Esophagus squamous epithelium (tissue), 5 donors: Measurements from ENCODE around the gene RSPO4. TPM values are rescaled to one million over a fixed set of nuclear protein-coding genes. Genes with fewer than 3 reads are reported as not detected.

Experiments used
- DNase-seq: peaks from one replicate; lab custom pipeline; 2025; lab: John Stamatoyannopoulos, UW
- H3K27ac ChIP-seq, 4 donors: fragments of 200-600 bp; sonication (generic); one replicate each; pipeline ENCODE4 v1.5.1; 2016 to 2019; ENCODE audit warnings: mild to moderate bottlenecking in 1 of 4
- H3K27me3 ChIP-seq, 4 donors: fragments of 200-600 bp; sonication (generic); 1 replicate in 3 of 4; 2 replicates in 1 of 4; pipeline versions ENCODE4 v1.5.1 to v1.6.0; 2017 to 2021; ENCODE audit warnings: antibody characterized with exemption in 1 of 4
- H3K36me3 ChIP-seq, 3 donors: fragments of 200-600 bp; sonication (generic); one replicate each; pipeline ENCODE4 v1.5.1; 2016 to 2019
- H3K4me1 ChIP-seq, 3 donors: fragments of 200-600 bp; sonication (generic); one replicate each; pipeline ENCODE4 v1.5.1; 2017 to 2019
- H3K4me3 ChIP-seq, 4 donors: fragments of 200-600 bp; sonication (generic); 1 replicate in 3 of 4; 2 replicates in 1 of 4; pipeline ENCODE4 v1.5.1; 2016 to 2019; ENCODE audit warnings: mild to moderate bottlenecking in 2 of 4, moderate library complexity in 1 of 4
- H3K9me3 ChIP-seq, 3 donors: fragments of 200-600 bp; sonication (generic); one replicate each; pipeline ENCODE4 v1.5.1; 2016 to 2019
- CTCF ChIP-seq, 6 experiments: fragments of 450-650 bp in 4 of 6; fragments of 200-600 bp in 2 of 6; sonication (generic) in 2 of 6; IDR thresholded peaks; one replicate each; pipeline ENCODE4 v1.5.1; 2016 to 2019; ENCODE audit warnings: antibody characterized with exemption in 6 of 6, mild to moderate bottlenecking in 4 of 6, moderate library complexity in 4 of 6
- POLR2A ChIP-seq, 4 donors: fragments of 450-650 bp; IDR thresholded peaks; one replicate each; pipeline ENCODE4 v1.6.1; 2017; ENCODE audit warnings: antibody characterized with exemption in 4 of 4, mild to moderate bottlenecking in 4 of 4, moderate library complexity in 3 of 4
- WGBS, 2 donors: methylation state at CpG; one replicate each; pipeline ENCODE4 v1.1.5; 2018; 5-methylcytosine and 5-hydroxymethylcytosine counted together
- intact Hi-C: fragments of 100-400 bp; cut with DNase I; formaldehyde crosslinking; loops from one replicate; pipeline ENCODE4 v1.15.0; 2022
- total RNA-seq, 4 donors: library from RNA; depleted of rRNA; stranded (reverse); fragments of >200 nt; gene quantifications; one replicate each; pipeline ENCODE4 v1.1.0, GENCODE V29; 2016
- donor health status: DM: yes; HTN: yes; CAD: no.

RSPO4 gene
- total RNA-seq, 4 donors from 2014 or later, result 0.18 to 0.23 (median 0.19) TPM; not detected in 1

GRCh38 chr20:934186-934840, 67.8 kb downstream of the RSPO4 start:
- Histone ChIP-seq H3K9me3 (peaks cover 0 to 20% (median 14%) of the 10 kb centered on the region in 3 donors), H3K4me1 (no peaks in the 10 kb centered on the region), H3K36me3 (no peaks in the 10 kb centered on the region), H3K4me3 (no peak overlapping the region), H3K27me3 (no peaks in the 10 kb centered on the region), H3K27ac (no peak overlapping the region)
- 55 to 60% methylated on average over 9 of the region's 9 CpGs for WGBS, 2 donors
- intact Hi-C loops, result no loop called here
- DNase-seq, result no peak
- TF ChIP-seq POLR2A (IDR thresholded peaks at IDR 0.05) (no peak), CTCF (IDR thresholded peaks at IDR 0.05) (no peak)

GRCh38 chr20:933029-933428, 69.1 kb downstream of the RSPO4 start:
- Histone ChIP-seq H3K4me1 (no peaks in the 10 kb centered on the region), H3K4me3 (no peak overlapping the region), H3K27ac (no peak overlapping the region), H3K9me3 (peaks cover 0 to 20% (median 14%) of the 10 kb centered on the region in 3 donors), H3K27me3 (peaks cover 0 to 6% (median 0%) of the 10 kb centered on the region in 4 donors), H3K36me3 (no peaks in the 10 kb centered on the region)
- intact Hi-C loops, result no loop called here
- TF ChIP-seq CTCF (IDR thresholded peaks at IDR 0.05) (no peak), POLR2A (IDR thresholded peaks at IDR 0.05) (no peak)
- no peak for DNase-seq
- 51 to 82% methylated on average over 2 of the region's 2 CpGs for WGBS, 2 donors

- H3K27me3 ChIP-seq, result peaks cover 0 to 12% (median 0%) of the 10 kb centered on the region in 4 donors
- no peak for DNase-seq
- H3K4me3 ChIP-seq, result no peak overlapping the region
- peaks cover 0 to 20% (median 14%) of the 10 kb centered on the region in 3 donors for H3K9me3 ChIP-seq
- intact Hi-C loops, result no loop called here
- H3K4me1 ChIP-seq, result no peaks in the 10 kb centered on the region
- H3K36me3 ChIP-seq, result no peaks in the 10 kb centered on the region
- no peak for TF ChIP-seq POLR2A (IDR thresholded peaks at IDR 0.05)
- TF ChIP-seq CTCF (IDR thresholded peaks at IDR 0.05), result no peak
- 30 to 47% methylated on average over 1 of the region's 1 CpG for WGBS, 2 donors
- no peak overlapping the region for H3K27ac ChIP-seq
These were observed 70.7 kb downstream of the RSPO4 start for GRCh38 chr20:931401-931800.

GRCh38 chr20:926670-927069, 75.4 kb downstream of the RSPO4 start:
- no peaks in the 10 kb centered on the region for H3K4me1 ChIP-seq
- DNase-seq, result no peak
- WGBS, 2 donors, result 66 to 76% methylated on average over 6 of the region's 6 CpGs
- H3K27me3 ChIP-seq, result peaks cover 0 to 12% (median 0%) of the 10 kb centered on the region in 4 donors
- H3K9me3 ChIP-seq, result peaks cover 0 to 12% (median 9%) of the 10 kb centered on the region in 3 donors
- no peak overlapping the region for H3K4me3 ChIP-seq
- intact Hi-C loops, result no loop called here
- no peaks in the 10 kb centered on the region for H3K36me3 ChIP-seq
- TF ChIP-seq POLR2A (IDR thresholded peaks at IDR 0.05) (no peak), CTCF (IDR thresholded peaks at IDR 0.05) (no peak)
- no peak overlapping the region for H3K27ac ChIP-seq

GRCh38 chr20:925516-925915, 76.6 kb downstream of the RSPO4 start:
- H3K27me3 ChIP-seq, result peaks cover 0 to 12% (median 0%) of the 10 kb centered on the region in 4 donors
- no peak for DNase-seq
- H3K9me3 ChIP-seq, result peaks cover 0 to 5% (median 0%) of the 10 kb centered on the region in 3 donors
- H3K36me3 ChIP-seq, result no peaks in the 10 kb centered on the region
- 70 to 88% methylated on average over 5 to 6 of the region's 9 CpGs for WGBS, 2 donors
- H3K4me1 ChIP-seq, result no peaks in the 10 kb centered on the region
- H3K27ac ChIP-seq, result no peak overlapping the region
- no peak overlapping the region for H3K4me3 ChIP-seq
- TF ChIP-seq CTCF (IDR thresholded peaks at IDR 0.05), result no peak
- no peak for TF ChIP-seq POLR2A (IDR thresholded peaks at IDR 0.05)
- intact Hi-C loops, result no loop called here
